Measurements from ENCODE around the gene FBLN2. TPM values are rescaled to one million over a fixed set of nuclear protein-coding genes. Genes with fewer than 3 reads are reported as not detected.

FBLN2 gene
- total and polyA plus RNA-seq, 2 of the 4 experiments (the other 2 are of a cell fraction) = 11.8 to 60.8 TPM

GRCh38 chr3:13623101-13623654 lies 74.3 kb downstream of the FBLN2 start:
- Histone ChIP-seq H3K9ac (ENCODE audit: low read depth, low read length) (no peak overlapping the region), H3K4me3 (ENCODE audit: insufficient read depth, low read depth, low read length) (no peak overlapping the region), H4K5ac (ENCODE audit: low read depth, low read length) (no peak overlapping the region), H3K4me1 (ENCODE audit: control insufficient read depth, insufficient read depth, low read length) (no peaks in the 10 kb centered on the region), H2BK20ac (ENCODE audit: low read depth, low read length) (no peak overlapping the region), H4K91ac (ENCODE audit: insufficient read depth, low read depth, low read length) (no peak overlapping the region), H3K14ac (replicated peaks; ENCODE audit: low read depth, low read length) (no peak overlapping the region), H3K18ac (ENCODE audit: low read depth, low read length) (no peak overlapping the region), H2AK9ac (replicated peaks; ENCODE audit: low read depth, low read length, poor library complexity) (no peak overlapping the region), H3K4me2 (ENCODE audit: low read depth, low read length) (no peak overlapping the region), H3K4ac (ENCODE audit: low read depth, low read length) (no peak overlapping the region), H2AFZ (replicated peaks; ENCODE audit: low read length, poor library complexity) (peak overlapping the region; percentile 77), H3K27me3 (ENCODE audit: control insufficient read depth, insufficient read depth, low read length) (no peaks in the 10 kb centered on the region), H3K27ac (ENCODE audit: insufficient read depth, low read length) (no peak overlapping the region), H4K8ac (ENCODE audit: low read depth in 2 of 2, low read length in 2 of 2) (no peak overlapping the region), H2AK5ac (ENCODE audit: low read depth, low read length) (no peak overlapping the region), H2BK120ac (ENCODE audit: low read depth, low read length) (no peak overlapping the region), H3K56ac (ENCODE audit: extremely low read depth, insufficient read depth, low read length) (no peak overlapping the region), H3K23ac (ENCODE audit: low read depth, low read length) (no peak overlapping the region), H3K9me3 (ENCODE audit: control insufficient read depth, insufficient read depth, low read length) (no peaks in the 10 kb centered on the region), H2BK15ac (ENCODE audit: low read depth, low read length) (no peak overlapping the region), H3K9me1 (ENCODE audit: insufficient read depth, low read length) (no peaks in the 10 kb centered on the region), H4K20me1 (ENCODE audit: insufficient read depth, low read length) (no peaks in the 10 kb centered on the region), H2BK5ac (ENCODE audit: low read depth, low read length, poor library complexity, severe bottlenecking) (no peak overlapping the region), H3K79me1 (ENCODE audit: low read depth in 1 of 2, low read length in 2 of 2) (no peaks in the 10 kb centered on the region), H3K36me3 (ENCODE audit: control insufficient read depth, insufficient read depth, low read length) (no peaks in the 10 kb centered on the region)
- TF ChIP-seq FOS (IDR thresholded peaks at IDR 0.05; ENCODE audit: low read depth, low read length) (no peak), MAZ (IDR thresholded peaks at IDR 0.05; ENCODE audit: borderline replicate concordance, low read depth, low read length) (no peak), ELK1 (IDR thresholded peaks at IDR 0.05; ENCODE audit: borderline replicate concordance, low read depth, low read length) (no peak), CHD1 (IDR thresholded peaks at IDR 0.05; ENCODE audit: low read depth, low read length) (no peak), MXI1 (IDR thresholded peaks at IDR 0.05; ENCODE audit: borderline replicate concordance, low read depth, low read length) (no peak), RCOR1 (IDR thresholded peaks at IDR 0.05; ENCODE audit: insufficient replicate concordance, low read length) (no peak), BHLHE40 (IDR thresholded peaks at IDR 0.05; ENCODE audit: low read depth, low read length) (no peak), CTCF (conservative IDR thresholded peaks at IDR 0.05; ENCODE audit: low read depth, low read length) (no peak), CEBPB (IDR thresholded peaks at IDR 0.05; ENCODE audit: low read depth, low read length) (no peak), USF2 (IDR thresholded peaks at IDR 0.05; ENCODE audit: low read depth, low read length) (no peak)
- ATAC-seq (ENCODE audit: low read depth) (peak; percentile 66), DNase-seq (peak; percentile 21)
- intact Hi-C loops (cut with micrococcal nuclease) = no loop called here
- POLR2A ChIA-PET (ENCODE audit: unreplicated experiment) = no interaction called here
- dilution Hi-C loops (cut with HindIII; ENCODE audit: low sequenced_read_pairs, unreplicated experiment) = no loop called here
- in situ Hi-C loops (cut with MboI; ENCODE audit: low sequenced_read_pairs) = no loop called here
- no TSS peak for BruUV-seq (replicated peaks)
- 61% methylated on average over 13 of the region's 21 CpGs; no CpG with 5 or more reads in 1 of the 2 experiments for WGBS, 2 experiments (ENCODE audit: extremely low coverage in 2 of 2, insufficient read length in 1 of 2)
- CTCF ChIA-PET = interaction anchor here (1.1 kb wide), 1 partner anchor 25 kb away, joined by 3 read pairs; no protein-coding TSS in a partner anchor

Measured in IMR-90 (cell line).